ENCODE measurements around the gene ZFHX3.

GRCh38 chr16:72800524-72801161 lies 247.3 kb downstream of the ZFHX3 start:
- TF ChIP-seq, protein P1, sequence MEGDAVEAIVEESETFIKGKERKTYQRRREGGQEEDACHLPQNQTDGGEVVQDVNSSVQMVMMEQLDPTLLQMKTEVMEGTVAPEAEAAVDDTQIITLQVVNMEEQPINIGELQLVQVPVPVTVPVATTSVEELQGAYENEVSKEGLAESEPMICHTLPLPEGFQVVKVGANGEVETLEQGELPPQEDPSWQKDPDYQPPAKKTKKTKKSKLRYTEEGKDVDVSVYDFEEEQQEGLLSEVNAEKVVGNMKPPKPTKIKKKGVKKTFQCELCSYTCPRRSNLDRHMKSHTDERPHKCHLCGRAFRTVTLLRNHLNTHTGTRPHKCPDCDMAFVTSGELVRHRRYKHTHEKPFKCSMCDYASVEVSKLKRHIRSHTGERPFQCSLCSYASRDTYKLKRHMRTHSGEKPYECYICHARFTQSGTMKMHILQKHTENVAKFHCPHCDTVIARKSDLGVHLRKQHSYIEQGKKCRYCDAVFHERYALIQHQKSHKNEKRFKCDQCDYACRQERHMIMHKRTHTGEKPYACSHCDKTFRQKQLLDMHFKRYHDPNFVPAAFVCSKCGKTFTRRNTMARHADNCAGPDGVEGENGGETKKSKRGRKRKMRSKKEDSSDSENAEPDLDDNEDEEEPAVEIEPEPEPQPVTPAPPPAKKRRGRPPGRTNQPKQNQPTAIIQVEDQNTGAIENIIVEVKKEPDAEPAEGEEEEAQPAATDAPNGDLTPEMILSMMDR (IDR thresholded peaks at IDR 0.05 in 8 of 11, conservative IDR thresholded peaks at IDR 0.05 in 3 of 11): no peak
- no peak for TF ChIP-seq POLR2A (IDR thresholded peaks at IDR 0.05)
- no peak for TF ChIP-seq POLR2AphosphoS5 (IDR thresholded peaks at IDR 0.05)
